K562 (cell line): Measurements from ENCODE around the gene CDCA5. TPM values are rescaled to one million over a fixed set of nuclear protein-coding genes. Genes with fewer than 3 reads are reported as not detected.
"Not testable (repeated sequence)": the region's sequence is repeated elsewhere in the genome, so short reads cannot be mapped to it uniquely, and the experiment has no call there.

ENCODE experiments used
- ATAC-seq: fragments of 200-7000 bp; cut with Tn5 transposase; 3 replicates; pipeline ENCODE4 v1.9.1; 2020; ENCODE audit warnings: moderate library complexity
- BruUV-seq: library from RNA; stranded (reverse); fragments of 400-500 nt; replicated peaks from 2 replicates; lab custom pipeline; 2021; lab: Mats Ljungman, UMichigan
- CTCF ChIA-PET: fragments of 300-600 bp; formaldehyde crosslinking; extraction: SDS; loops from one replicate; lab custom pipeline; 2021; ENCODE audit warnings: low intra/inter-chr PET ratio; lab: Yijun Ruan, JAX
- POLR2A ChIA-PET: fragments of 300-600, 350-650 bp; sonication (Branson Sonifier 250); formaldehyde crosslinking; extraction: SDS; loops from one replicate; lab custom pipeline; 2021; ENCODE audit warnings: antibody characterized with exemption, inconsistent platforms; lab: Yijun Ruan, JAX
- DNase-seq, 4 experiments: peaks; one replicate each; pipeline versions ENCODE4 v3.0.0 to v3.0.0-alpha.2; 2011 to 2018; ENCODE audit warnings: low spot score in 3 of 4, mixed read lengths in 3 of 4; ENCODE audit errors: extremely low read depth in 1 of 4
- FAIRE-seq: peaks from 2 replicates; lab custom pipeline; 2011; peaks lifted over from hg19 to GRCh38; lab: Jason Lieb, UNC
- H2AFZ ChIP-seq: 2 replicates; pipeline ENCODE4 v1.6.0; 2011; ENCODE audit warnings: low read depth, low read length, control low read depth, inconsistent platforms
- H3K27ac ChIP-seq: fragments of 200-600 bp; 3 replicates; pipeline ENCODE4 v1.8.0; 2011; ENCODE audit warnings: low read depth, mild to moderate bottlenecking, control low read depth, inconsistent platforms, low read length, moderate library complexity, mixed read lengths; ENCODE audit errors: extremely low read depth
- H3K27me3 ChIP-seq, 2 experiments: fragments of 300-600 bp in 1 of 2; 2 replicates in 1 of 2; 3 replicates in 1 of 2; pipeline versions ENCODE4 v1.6.0 to v1.8.0; 2011; ENCODE audit warnings: inconsistent platforms in 2 of 2, low read length in 2 of 2, mild to moderate bottlenecking in 1 of 2, mixed read lengths in 1 of 2, moderate library complexity in 1 of 2; ENCODE audit not compliant: control insufficient read depth in 2 of 2, insufficient read depth in 2 of 2
- H3K36me3 ChIP-seq: fragments of 300-600 bp; 3 replicates; pipeline ENCODE4 v1.8.0; 2011; ENCODE audit warnings: mild to moderate bottlenecking, low read length, inconsistent platforms; ENCODE audit not compliant: control insufficient read depth, insufficient read depth
- H3K4me1 ChIP-seq, 2 experiments: fragments of 200-600 bp in 1 of 2; replicated peaks in 1 of 2; 2 replicates in 1 of 2; 3 replicates in 1 of 2; pipeline versions ENCODE4 v1.5.1 to v1.8.0; 2011; ENCODE audit warnings: inconsistent platforms in 2 of 2, low read length in 2 of 2, mild to moderate bottlenecking in 1 of 2, mixed read lengths in 1 of 2, moderate library complexity in 1 of 2; ENCODE audit not compliant: control insufficient read depth in 2 of 2, insufficient read depth in 2 of 2
- H3K4me2 ChIP-seq: 2 replicates; pipeline ENCODE4 v1.6.1; 2011; ENCODE audit warnings: low read length, control low read depth, inconsistent platforms, mixed read lengths; ENCODE audit not compliant: insufficient read depth
- H3K4me3 ChIP-seq: fragments of 200-600 bp; sonication (generic), shearing (Covaris generic); 2 replicates; pipeline ENCODE4 v1.5.1; 2016; ENCODE audit warnings: control low read depth, inconsistent platforms
- H3K79me2 ChIP-seq: fragments of 200-600 bp; 3 replicates; pipeline ENCODE4 v1.8.0; 2011; ENCODE audit warnings: low read length, inconsistent platforms; ENCODE audit not compliant: control insufficient read depth, insufficient read depth
- H3K9ac ChIP-seq, 2 experiments: 2 replicates each; pipeline versions ENCODE4 v1.6.0 to v1.6.1; 2011; ENCODE audit warnings: low read depth in 2 of 2, low read length in 2 of 2, control low read depth in 1 of 2, inconsistent platforms in 1 of 2, mild to moderate bottlenecking in 1 of 2, mixed read lengths in 1 of 2; ENCODE audit not compliant: insufficient read depth in 1 of 2
- H3K9me1 ChIP-seq: one replicate; pipeline ENCODE4 v1.6.0; 2011; ENCODE audit warnings: inconsistent platforms, mild to moderate bottlenecking, low read length, moderate library complexity; ENCODE audit not compliant: control insufficient read depth, insufficient read depth
- H3K9me3 ChIP-seq: replicated peaks from 2 replicates; pipeline ENCODE4 v1.5.1; 2011; ENCODE audit warnings: low read depth, low read length, inconsistent platforms; ENCODE audit not compliant: control insufficient read depth, insufficient read depth
- H4K20me1 ChIP-seq: replicated peaks from 2 replicates; pipeline ENCODE4 v1.6.1; 2011; ENCODE audit warnings: low read length, inconsistent platforms, mixed read lengths; ENCODE audit not compliant: control insufficient read depth, insufficient read depth
- CEBPB ChIP-seq: fragments of 450-650 bp; IDR thresholded peaks from 2 replicates; pipeline ENCODE4 v1.6.1; 2016; ENCODE audit warnings: missing genetic modification characterization, missing compliant biosample characterization
- CEBPG ChIP-seq, 3 experiments: fragments of 200-800 bp in 1 of 3; sonication (Bioruptor generic) in 1 of 3; sonication (generic) in 1 of 3; formaldehyde crosslinking in 1 of 3; IDR thresholded peaks in 2 of 3; conservative IDR thresholded peaks in 1 of 3; 2 replicates each; pipeline versions ENCODE4 v1.6.1 to v1.8.0; 2016 to 2022; ENCODE audit warnings: missing compliant biosample characterization in 2 of 3, missing genetic modification characterization in 2 of 3, mild to moderate bottlenecking in 1 of 3, missing genetic modification reagents in 1 of 3
- POLR2A ChIP-seq: fragments of 450-650 bp; conservative IDR thresholded peaks from 2 replicates; pipeline ENCODE4 v1.6.1; 2016
- POLR2AphosphoS5 ChIP-seq: IDR thresholded peaks from 2 replicates; pipeline ENCODE4 v1.6.1; 2011; ENCODE audit warnings: mild to moderate bottlenecking, low read depth, low read length, moderate library complexity; ENCODE audit not compliant: control insufficient read depth, insufficient read depth
- POLR2G ChIP-seq: fragments of 200-400 bp; formaldehyde crosslinking; IDR thresholded peaks from 2 replicates; pipeline ENCODE4 v1.6.1; 2017; ENCODE audit warnings: low read depth, mild to moderate bottlenecking, antibody characterized with exemption, low read length, moderate library complexity
- RBFOX2 ChIP-seq: fragments of 200-400 bp; formaldehyde crosslinking; IDR thresholded peaks from 2 replicates; pipeline ENCODE4 v1.6.1; 2017; ENCODE audit warnings: low read depth, mild to moderate bottlenecking, low read length, moderate library complexity
- SUPT5H ChIP-seq: fragments of 450-650 bp; IDR thresholded peaks from 2 replicates; pipeline ENCODE4 v1.6.1; 2016
- WGBS: fragments of 100-300 bp; shearing (Covaris generic); methylation state at CpG from one replicate; pipeline ENCODE4 v1.1.6; 2016; ENCODE audit warnings: low coverage, mixed read lengths; ENCODE audit not compliant: insufficient coverage; ENCODE audit errors: missing lambda C conversion rate; 5-methylcytosine and 5-hydroxymethylcytosine counted together
- in situ Hi-C: fragments of 300-500 bp; cut with MboI; formaldehyde crosslinking; loops from 4 replicates; pipeline ENCODE4 v1.15.0; 2018; ENCODE audit warnings: inconsistent platforms, mixed read lengths
- intact Hi-C: fragments of 100-400 bp; cut with micrococcal nuclease; formaldehyde crosslinking; loops from 2 replicates; pipeline ENCODE4 v1.14.2; 2022
- polyA plus RNA-seq, 8 experiments: library from polyadenylated mRNA; depleted of rRNA in 4 of 8; stranded (reverse) in 5 of 8; unstranded in 3 of 8; fragments of >200 nt; fragmentation: Nextera tagmentation in 2 of 8; fragmentation: Illumina TruSeq in 1 of 8; extraction: Ambion mirVana in 2 of 8; extraction: Trizol in 1 of 8; gene quantifications; 2 replicates each; pipeline versions ENCODE4 v1.2.1 to v1.2.3, GENCODE V29; 2011 to 2014; ENCODE audit warnings: inconsistent platforms in 1 of 8, missing spikeins in 1 of 8
- total RNA-seq, 7 experiments: library from RNA; depleted of rRNA in 6 of 7; stranded (reverse); fragments of >200 nt in 6 of 7; fragmentation: Illumina TruSeq in 2 of 7; extraction: Trizol in 2 of 7; gene quantifications; 2 replicates each; pipeline versions ENCODE4 v1.2.1 to v1.2.3, GENCODE V29; 2011 to 2021; ENCODE audit warnings: low replicate concordance in 1 of 7
- TF ChIP-seq, protein P1 (sequence below): sonication (generic); formaldehyde crosslinking; IDR thresholded peaks from 2 replicates; pipeline ENCODE4 v1.9.0; 2022; ENCODE audit warnings: mild to moderate bottlenecking, missing genetic modification reagents

The CDCA5 gene
- total and polyA plus RNA-seq, 9 of the 15 experiments (the other 6 are each of a cell fraction or from before 2014, with no cell fraction given), result 18.9 to 94.3 (median 64.6) TPM

DNA sequence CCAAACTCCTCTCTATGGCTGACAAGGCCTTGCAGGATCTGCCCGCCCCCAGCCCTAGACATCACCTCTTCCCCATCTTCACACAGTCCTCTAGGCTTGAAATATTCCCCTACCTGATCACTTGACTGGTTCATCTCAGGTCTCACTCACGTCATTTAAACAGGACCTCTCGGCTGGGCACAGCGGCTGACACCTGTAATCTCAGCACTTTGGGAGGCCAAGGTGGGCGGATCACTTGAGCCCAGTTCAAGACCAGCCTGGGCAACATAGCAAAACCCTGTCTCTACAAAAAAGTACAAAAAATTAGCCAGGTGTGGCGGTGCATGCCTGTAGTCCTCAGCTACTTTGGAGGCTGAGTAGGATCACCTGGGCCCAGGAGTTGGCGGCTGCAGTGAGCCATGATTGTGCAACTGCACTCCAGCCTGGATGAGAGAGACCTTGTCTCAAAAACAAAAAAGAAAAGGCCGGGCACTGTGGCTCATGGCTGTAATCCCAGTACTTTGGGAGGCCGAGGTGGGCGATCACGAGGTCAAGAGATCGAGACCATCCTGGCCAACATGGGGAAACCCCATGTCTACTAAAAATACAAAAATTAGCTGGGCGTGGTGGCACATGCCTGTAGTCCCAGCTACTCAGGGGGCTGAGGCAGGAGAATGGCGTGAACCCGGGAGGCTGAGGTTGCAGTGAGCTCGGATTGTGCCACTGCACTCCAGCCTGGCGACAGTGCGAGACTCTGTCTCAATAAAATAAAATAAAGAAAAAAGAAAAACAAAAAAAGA lies 35.2 kb upstream of the CDCA5 start:
- Histone ChIP-seq H3K4me1 (peaks cover 21 to 37% of the 10 kb centered on the region in 2 experiments; a peak in 4 of 5 replicates), H3K79me2 (peaks cover 69% of the 10 kb centered on the region), H3K36me3 (peaks cover 63% of the 10 kb centered on the region)
- H3K27me3 ChIP-seq; H3K27ac ChIP-seq; H3K9ac ChIP-seq; H3K4me2 ChIP-seq; ATAC-seq; H3K9me3 ChIP-seq; DNase-seq; FAIRE-seq; in situ Hi-C loops; H3K9me1 ChIP-seq; H4K20me1 ChIP-seq; H2AFZ ChIP-seq; H3K4me3 ChIP-seq; BruUV-seq; TF ChIP-seq CEBPG (tag; conservative IDR thresholded peaks at IDR 0.05 in 1 of 2, IDR thresholded peaks at IDR 0.05 in 1 of 2): not testable (repeated sequence)
- WGBS, result 90% methylated on average over 18 of the region's 18 CpGs
- ChIA-PET POLR2A (interaction anchor here (0.7 to 9.5 kb wide), 11 partner anchors 9 to 120 kb away, joined by 3 to 182 read pairs (median 4); partner anchors contain the start of genes SPDYC and SYVN1), CTCF (interaction anchor here (1.9 kb wide), 1 partner anchor 272 kb away, joined by 7 read pairs; no protein-coding TSS in a partner anchor)
- intact Hi-C loops, result loop anchor here (10.0 kb wide), 2 partner anchors 196 to 234 kb away; partner anchors contain the start of gene CDC42EP2
- TF ChIP-seq POLR2AphosphoS5 (0 out of 2 replicates have a peak, but pooled peaks have one; percentile 17), RBFOX2 (peak; percentile 58), SUPT5H (peak; percentile 8; the same call in 1 of the 2 replicates), POLR2G (peak; percentile 45; the same call in 1 of the 2 replicates), POLR2A (peak; percentile 53; the same call in 1 of the 2 replicates), CEBPG (CRISPR knock-in tag; IDR thresholded peaks at IDR 0.05) (peak; percentile 39; the same call in 1 of the 2 replicates), CEBPB (tag) (peak; percentile 57)
- TF ChIP-seq, protein P1, sequence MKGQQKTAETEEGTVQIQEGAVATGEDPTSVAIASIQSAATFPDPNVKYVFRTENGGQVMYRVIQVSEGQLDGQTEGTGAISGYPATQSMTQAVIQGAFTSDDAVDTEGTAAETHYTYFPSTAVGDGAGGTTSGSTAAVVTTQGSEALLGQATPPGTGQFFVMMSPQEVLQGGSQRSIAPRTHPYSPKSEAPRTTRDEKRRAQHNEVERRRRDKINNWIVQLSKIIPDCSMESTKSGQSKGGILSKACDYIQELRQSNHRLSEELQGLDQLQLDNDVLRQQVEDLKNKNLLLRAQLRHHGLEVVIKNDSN (CRISPR knock-in tag), result 0 out of 2 replicates have a peak, but pooled peaks have one; percentile 12
